Hindlimb muscle (tissue), 1 donor: ENCODE measurements around the gene ADAMTSL1. TPM values are rescaled to one million over a fixed set of nuclear protein-coding genes. Genes with fewer than 3 reads are reported as not detected.

Source experiments
- DNase-seq: peaks from one replicate; pipeline ENCODE4 v3.0.0-alpha.2; 2013
- polyA plus RNA-seq: library from polyadenylated mRNA; unstranded; fragments of 120-200 nt; gene quantifications from one replicate; pipeline ENCODE4 v1.2.1, GENCODE V29; 2013; ENCODE audit not compliant: insufficient read length

The ADAMTSL1 gene
- polyA plus RNA-seq, 1 donor: 20.7 TPM

- DNase-seq: no peak
These were observed 134.4 kb downstream of the ADAMTSL1 start for GRCh38 chr9:18608371-18608770.

GRCh38 chr9:18610956-18611355, 137.0 kb downstream of the ADAMTSL1 start:
- no peak for DNase-seq

- peak; percentile 45 for DNase-seq
These were observed 138.0 kb downstream of the ADAMTSL1 start for GRCh38 chr9:18611971-18612370.

GRCh38 chr9:18614116-18614515, 140.2 kb downstream of the ADAMTSL1 start:
- DNase-seq: no peak

- no peak for DNase-seq
These were observed 140.7 kb downstream of the ADAMTSL1 start for GRCh38 chr9:18614651-18615050.

GRCh38 chr9:18616976-18617375, 143.0 kb downstream of the ADAMTSL1 start:
- no peak for DNase-seq

GRCh38 chr9:18617759-18618158, 143.8 kb downstream of the ADAMTSL1 start:
- no peak for DNase-seq

GRCh38 chr9:18618862-18619261, 144.9 kb downstream of the ADAMTSL1 start:
- no peak for DNase-seq

GRCh38 chr9:18622186-18622836, 148.4 kb downstream of the ADAMTSL1 start:
- no peak for DNase-seq

- no peak for DNase-seq
These were observed 149.5 kb downstream of the ADAMTSL1 start for GRCh38 chr9:18623221-18624079.

GRCh38 chr9:18626046-18626698, 152.2 kb downstream of the ADAMTSL1 start:
- no peak for DNase-seq

- no peak for DNase-seq
These were observed 155.2 kb downstream of the ADAMTSL1 start for GRCh38 chr9:18629136-18629535.

GRCh38 chr9:18632632-18633403, 158.9 kb downstream of the ADAMTSL1 start:
- no peak for DNase-seq

GRCh38 chr9:18636781-18637180, 162.8 kb downstream of the ADAMTSL1 start:
- DNase-seq: no peak

GRCh38 chr9:18638371-18639249, 164.7 kb downstream of the ADAMTSL1 start:
- DNase-seq: no peak

- DNase-seq: peak; percentile 39
These were observed 166.0 kb downstream of the ADAMTSL1 start for GRCh38 chr9:18639911-18640310.

- DNase-seq: no peak
These were observed 185.1 kb downstream of the ADAMTSL1 start for GRCh38 chr9:18658804-18659705.

GRCh38 chr9:18660001-18660400, 186.0 kb downstream of the ADAMTSL1 start:
- no peak for DNase-seq

GRCh38 chr9:18662320-18662719, 188.4 kb downstream of the ADAMTSL1 start:
- DNase-seq: no peak

GRCh38 chr9:18665947-18666346, 192.0 kb downstream of the ADAMTSL1 start:
- no peak for DNase-seq
